ENCODE data around the gene CIPC.

Gene CIPC

DNA sequence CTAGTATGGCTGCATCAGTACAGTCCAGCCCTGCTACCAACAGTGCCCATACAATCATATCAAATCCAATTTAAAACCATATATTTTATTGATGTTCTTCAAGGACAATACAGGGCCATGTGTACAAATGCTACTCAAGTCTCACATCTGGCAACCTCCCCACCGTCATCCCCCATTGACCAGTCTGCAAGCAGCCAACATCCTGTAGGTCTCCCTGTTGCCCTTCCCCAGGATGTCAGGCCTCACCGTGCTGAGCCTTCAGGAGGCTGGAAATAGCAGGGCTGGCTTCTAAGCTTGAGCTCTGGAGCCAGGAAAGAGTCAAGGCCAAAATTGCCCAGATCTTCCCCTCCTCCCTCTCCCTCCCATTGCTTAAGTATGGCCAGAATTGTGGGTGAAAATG, 33.1 kb downstream of the CIPC start:
- H3K27ac ChIP-seq (ENCODE audit: low read depth, low read length), result no peak overlapping the region
- peaks cover 2% of the 10 kb centered on the region; the same call in 1 of the 2 replicates for H3K36me3 ChIP-seq (ENCODE audit: insufficient read depth, low read length)
- WGBS, result 82% methylated on average over 2 of the region's 2 CpGs
- no peaks in the 10 kb centered on the region for H3K4me1 ChIP-seq (ENCODE audit: insufficient read depth, low read length)
- no peak overlapping the region for H3K9ac ChIP-seq (ENCODE audit: low read depth, low read length)
- H3K4me3 ChIP-seq (ENCODE audit: low read length), result no peak overlapping the region
- H3K27me3 ChIP-seq (ENCODE audit: insufficient read depth, low read length), result peaks cover 4% of the 10 kb centered on the region; the same call in 1 of the 2 replicates
- H3K9me3 ChIP-seq (ENCODE audit: insufficient read depth, low read depth, low read length), result no peaks in the 10 kb centered on the region

DNA sequence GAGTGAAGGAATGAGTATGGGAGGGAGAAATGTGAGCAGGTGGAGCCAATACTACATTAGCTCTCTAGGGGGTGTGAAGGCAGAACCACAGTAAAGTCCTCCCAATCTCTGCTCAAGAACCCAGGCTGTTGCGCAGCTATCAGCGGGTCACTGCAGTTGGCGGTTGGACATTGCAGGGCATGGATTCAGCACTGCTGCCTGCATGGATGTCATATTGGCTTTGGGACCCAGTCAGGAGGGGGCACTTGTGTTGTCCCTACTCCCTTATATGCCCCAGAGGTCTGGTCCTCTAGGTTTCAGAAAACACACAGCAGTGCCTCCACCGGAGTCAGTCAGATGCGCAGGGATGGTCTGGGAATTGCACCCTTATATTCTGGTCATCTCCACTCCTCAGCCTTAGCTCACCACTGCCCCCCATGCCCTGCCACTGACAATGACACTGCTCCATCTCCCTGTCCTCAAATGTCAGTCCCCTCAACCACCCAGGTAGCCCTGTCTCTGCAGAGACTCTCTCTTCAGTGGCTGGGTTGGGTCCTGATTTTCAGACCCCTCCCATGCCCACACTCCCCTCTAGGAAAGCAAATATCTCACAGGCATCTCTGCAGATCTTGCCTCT, 33.9 kb downstream of the CIPC start:
- H3K9ac ChIP-seq (ENCODE audit: low read depth, low read length), result no peak overlapping the region
- H3K4me3 ChIP-seq (ENCODE audit: low read length), result no peak overlapping the region
- no peak overlapping the region for H3K27ac ChIP-seq (ENCODE audit: low read depth, low read length)
- 85% methylated on average over 5 of the region's 5 CpGs for WGBS
- H3K9me3 ChIP-seq (ENCODE audit: insufficient read depth, low read depth, low read length), result no peaks in the 10 kb centered on the region
- peaks cover 4% of the 10 kb centered on the region; the same call in 1 of the 2 replicates for H3K27me3 ChIP-seq (ENCODE audit: insufficient read depth, low read length)
- no peaks in the 10 kb centered on the region for H3K4me1 ChIP-seq (ENCODE audit: insufficient read depth, low read length)
- peaks cover 6% of the 10 kb centered on the region; the same call in 1 of the 2 replicates for H3K36me3 ChIP-seq (ENCODE audit: insufficient read depth, low read length)

DNA sequence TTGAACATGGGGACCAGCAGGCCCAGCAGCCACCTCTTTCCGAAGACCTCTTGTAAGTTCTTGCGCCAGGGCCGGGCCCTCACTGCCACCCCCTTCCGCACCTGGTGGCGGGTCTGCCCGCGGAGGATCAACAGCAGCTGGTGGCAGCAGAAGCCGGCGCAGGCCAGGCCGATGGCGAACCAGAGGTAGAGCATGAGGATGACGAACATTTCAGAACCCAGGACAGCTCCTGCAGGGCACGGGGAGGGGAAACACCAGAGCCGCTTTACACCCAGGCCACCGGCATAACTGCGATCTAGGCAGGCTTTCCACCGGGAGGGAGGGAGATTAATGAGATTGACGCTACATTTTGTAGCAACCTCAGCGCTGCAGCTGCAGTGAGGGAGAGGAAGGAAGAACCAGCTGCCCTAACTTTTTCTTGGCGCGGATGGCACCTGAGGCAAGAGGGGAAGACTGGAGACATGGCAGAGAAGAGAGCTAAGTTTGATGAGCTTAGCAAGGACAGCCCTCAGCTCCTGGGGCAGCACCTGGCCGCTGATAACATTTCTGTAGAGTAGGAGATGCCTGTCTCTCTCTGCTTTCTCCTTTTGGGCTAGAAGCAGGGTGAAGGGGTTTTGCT, 35.8 kb downstream of the CIPC start:
- Histone ChIP-seq H3K36me3 (ENCODE audit: insufficient read depth, low read length) (peaks cover 13% of the 10 kb centered on the region; the same call in 1 of the 2 replicates), H3K4me1 (ENCODE audit: insufficient read depth, low read length) (no peaks in the 10 kb centered on the region), H3K4me3 (ENCODE audit: low read length) (no peak overlapping the region), H3K9me3 (ENCODE audit: insufficient read depth, low read depth, low read length) (no peaks in the 10 kb centered on the region), H3K9ac (ENCODE audit: low read depth, low read length) (no peak overlapping the region), H3K27ac (ENCODE audit: low read depth, low read length) (no peak overlapping the region), H3K27me3 (ENCODE audit: insufficient read depth, low read length) (peaks cover 4% of the 10 kb centered on the region; the same call in 1 of the 2 replicates)
- 15% methylated on average over 22 of the region's 22 CpGs for WGBS

DNA sequence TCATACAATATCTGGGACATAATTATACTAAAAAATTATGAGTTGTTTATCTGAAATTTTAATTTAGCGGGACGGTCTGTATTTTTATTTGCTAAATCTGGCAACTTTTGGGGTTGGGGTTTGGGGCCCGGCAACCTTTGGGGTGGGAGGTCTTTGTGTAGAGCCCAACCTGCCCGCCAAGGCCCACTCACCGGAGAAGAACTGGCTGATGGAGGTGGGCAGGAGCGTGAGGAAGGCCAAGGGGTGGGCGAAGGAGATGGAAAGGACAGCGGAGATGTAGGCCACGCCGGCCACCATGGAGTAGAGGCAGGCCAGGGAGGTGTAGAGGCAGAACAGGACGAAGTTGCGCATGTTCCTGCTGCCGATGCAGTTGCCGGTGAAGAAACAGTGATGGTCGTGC, 41.0 kb downstream of the CIPC start:
- H3K9ac ChIP-seq (ENCODE audit: low read depth, low read length), result no peak overlapping the region
- H3K36me3 ChIP-seq (ENCODE audit: insufficient read depth, low read length), result peaks cover 13% of the 10 kb centered on the region; the same call in 1 of the 2 replicates
- H3K4me3 ChIP-seq (ENCODE audit: low read length), result no peak overlapping the region
- H3K9me3 ChIP-seq (ENCODE audit: insufficient read depth, low read depth, low read length), result no peaks in the 10 kb centered on the region
- H3K4me1 ChIP-seq (ENCODE audit: insufficient read depth, low read length), result peaks cover 24% of the 10 kb centered on the region
- peaks cover 47% of the 10 kb centered on the region for H3K27me3 ChIP-seq (ENCODE audit: insufficient read depth, low read length)
- WGBS, result 88% methylated on average over 15 of the region's 15 CpGs
- no peak overlapping the region for H3K27ac ChIP-seq (ENCODE audit: low read depth, low read length)

GRCh38 chr14:77139540-77140358, 41.7 kb downstream of the CIPC start:
- Histone ChIP-seq H3K4me1 (ENCODE audit: insufficient read depth, low read length) (peaks cover 29% of the 10 kb centered on the region), H3K4me3 (ENCODE audit: low read length) (peak overlapping the region; percentile 55), H3K27me3 (ENCODE audit: insufficient read depth, low read length) (peaks cover 50% of the 10 kb centered on the region), H3K9me3 (ENCODE audit: insufficient read depth, low read depth, low read length) (no peaks in the 10 kb centered on the region), H3K27ac (ENCODE audit: low read depth, low read length) (no peak overlapping the region), H3K9ac (ENCODE audit: low read depth, low read length) (no peak overlapping the region), H3K36me3 (ENCODE audit: insufficient read depth, low read length) (peaks cover 13% of the 10 kb centered on the region; the same call in 1 of the 2 replicates)
- WGBS, result 5% methylated on average over 48 of the region's 52 CpGs

- Histone ChIP-seq H3K36me3 (ENCODE audit: insufficient read depth, low read length) (peaks cover 13% of the 10 kb centered on the region; the same call in 1 of the 2 replicates), H3K4me3 (ENCODE audit: low read length) (peak overlapping the region; percentile 55), H3K27me3 (ENCODE audit: insufficient read depth, low read length) (peaks cover 53% of the 10 kb centered on the region), H3K9ac (ENCODE audit: low read depth, low read length) (peak overlapping the region; percentile 46), H3K9me3 (ENCODE audit: insufficient read depth, low read depth, low read length) (no peaks in the 10 kb centered on the region), H3K27ac (ENCODE audit: low read depth, low read length) (no peak overlapping the region), H3K4me1 (ENCODE audit: insufficient read depth, low read length) (peaks cover 37% of the 10 kb centered on the region)
- under 1% methylated on average over 67 of the region's 67 CpGs for WGBS
These were observed 42.5 kb downstream of the CIPC start for GRCh38 chr14:77140359-77141213.

GRCh38 chr14:77141214-77142004, 43.4 kb downstream of the CIPC start, which contains the start of gene ZDHHC22:
Gene ZDHHC22 (minus strand): TSS chr14:77141791. CDS start chr14:77139738, 2,053 bp downstream.
- Histone ChIP-seq H3K9ac (ENCODE audit: low read depth, low read length) (peak within 1 kb of the TSS; percentile 46), H3K36me3 (ENCODE audit: insufficient read depth, low read length) (peaks cover 9% of the 10 kb centered on the region; the same call in 1 of the 2 replicates), H3K4me3 (ENCODE audit: low read length) (peak within 1 kb of the TSS; percentile 55), H3K9me3 (ENCODE audit: insufficient read depth, low read depth, low read length) (no peaks in the 10 kb centered on the region), H3K27me3 (ENCODE audit: insufficient read depth, low read length) (peaks cover 59% of the 10 kb centered on the region), H3K4me1 (ENCODE audit: insufficient read depth, low read length) (peaks cover 45% of the 10 kb centered on the region), H3K27ac (ENCODE audit: low read depth, low read length) (no peak within 1 kb of the TSS; the same call in 1 of the 2 replicates)
- WGBS, result under 1% methylated on average over 77 of the region's 77 CpGs

GRCh38 chr14:77142005-77142800, 44.1 kb downstream of the CIPC start:
- Histone ChIP-seq H3K4me3 (ENCODE audit: low read length) (peak overlapping the region; percentile 55), H3K27ac (ENCODE audit: low read depth, low read length) (no peak overlapping the region; the same call in 1 of the 2 replicates), H3K9ac (ENCODE audit: low read depth, low read length) (no peak overlapping the region)

DNA sequence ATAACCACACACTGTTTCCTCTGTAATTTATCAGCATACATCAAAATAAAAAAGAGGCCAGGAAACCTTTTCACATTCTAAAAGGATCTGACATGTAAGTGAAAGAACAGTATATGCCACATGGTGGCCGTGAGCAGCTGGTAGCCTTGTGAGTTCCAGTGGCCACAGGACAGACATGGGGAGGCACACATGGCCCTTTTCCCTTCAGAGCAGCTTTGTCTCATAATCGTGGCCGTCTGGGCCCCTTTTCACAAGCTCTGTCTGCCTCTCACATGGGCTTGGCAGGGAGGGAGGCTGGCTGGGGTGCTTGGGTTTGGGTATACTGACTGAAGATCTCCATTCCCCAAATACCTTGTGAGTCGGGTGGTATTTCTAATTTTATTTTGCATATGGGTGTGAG, 45.0 kb downstream of the CIPC start:
- Histone ChIP-seq H3K4me3 (ENCODE audit: low read length) (peak overlapping the region; percentile 55), H3K9me3 (ENCODE audit: insufficient read depth, low read depth, low read length) (no peaks in the 10 kb centered on the region), H3K27ac (ENCODE audit: low read depth, low read length) (peak overlapping the region; percentile 24; the same call in 1 of the 2 replicates), H3K27me3 (ENCODE audit: insufficient read depth, low read length) (peaks cover 59% of the 10 kb centered on the region), H3K36me3 (ENCODE audit: insufficient read depth, low read length) (peaks cover under 1% of the 10 kb centered on the region; the same call in 1 of the 2 replicates), H3K9ac (ENCODE audit: low read depth, low read length) (no peak overlapping the region), H3K4me1 (ENCODE audit: insufficient read depth, low read length) (peaks cover 49% of the 10 kb centered on the region)
- WGBS, result 16% methylated on average over 4 of the region's 4 CpGs

More at GRCh38 chr14:77142005-77142800, 44.1 kb downstream of the CIPC start:
- WGBS, result 15% methylated on average over 9 of the region's 9 CpGs
- Histone ChIP-seq H3K36me3 (ENCODE audit: insufficient read depth, low read length) (peaks cover 5% of the 10 kb centered on the region; the same call in 1 of the 2 replicates), H3K27me3 (ENCODE audit: insufficient read depth, low read length) (peaks cover 59% of the 10 kb centered on the region), H3K4me1 (ENCODE audit: insufficient read depth, low read length) (peaks cover 49% of the 10 kb centered on the region), H3K9me3 (ENCODE audit: insufficient read depth, low read depth, low read length) (no peaks in the 10 kb centered on the region)
